Ishikawa (cell line): Measurements from ENCODE around the gene TUBB4B.

Experiments
- CEBPB ChIP-seq: IDR thresholded peaks from 2 replicates; pipeline ENCODE4 v1.6.1; 2012
- CREB1 ChIP-seq: IDR thresholded peaks from 2 replicates; pipeline ENCODE4 v1.6.1; 2012; ENCODE audit warnings: low read depth
- EGR1 ChIP-seq: IDR thresholded peaks from 2 replicates; pipeline ENCODE4 v1.6.1; 2012
- EP300 ChIP-seq: IDR thresholded peaks from 2 replicates; pipeline ENCODE4 v1.6.1; 2012; ENCODE audit warnings: borderline replicate concordance
- FOXM1 ChIP-seq: IDR thresholded peaks from 2 replicates; pipeline ENCODE4 v1.6.1; 2012; ENCODE audit warnings: low read depth, borderline replicate concordance
- MAX ChIP-seq: IDR thresholded peaks from 2 replicates; pipeline ENCODE4 v1.6.1; 2012
- NFIC ChIP-seq: IDR thresholded peaks from 2 replicates; pipeline ENCODE4 v1.6.1; 2012
- RAD21 ChIP-seq: IDR thresholded peaks from 2 replicates; pipeline ENCODE4 v1.6.1; 2012; ENCODE audit warnings: low read depth
- TAF1 ChIP-seq: IDR thresholded peaks from 2 replicates; pipeline ENCODE4 v1.6.1; 2012; ENCODE audit warnings: low read depth, mild to moderate bottlenecking
- TCF12 ChIP-seq: IDR thresholded peaks from 2 replicates; pipeline ENCODE4 v1.6.1; 2012; ENCODE audit warnings: low read depth
- TEAD4 ChIP-seq: IDR thresholded peaks from 2 replicates; pipeline ENCODE4 v1.6.1; 2012
- USF1 ChIP-seq: IDR thresholded peaks from 2 replicates; pipeline ENCODE4 v1.6.1; 2012
- YY1 ChIP-seq: IDR thresholded peaks from 2 replicates; pipeline ENCODE4 v1.6.1; 2012; ENCODE audit warnings: low read depth
- ZBTB7A ChIP-seq: IDR thresholded peaks from 2 replicates; pipeline ENCODE4 v1.6.1; 2012; ENCODE audit warnings: low read depth
- TF ChIP-seq, protein P1 (sequence below): IDR thresholded peaks from 2 replicates; pipeline ENCODE4 v1.6.1; 2012; ENCODE audit warnings: low read depth, mild to moderate bottlenecking

The TUBB4B gene

GRCh38 chr9:137198051-137198901 is 42.8 kb upstream of the TUBB4B start:
- TF ChIP-seq CREB1, result no peak
- TF ChIP-seq RAD21, result no peak
- TF ChIP-seq MAX, result 0 out of 2 replicates have a peak, but pooled peaks have one; percentile 17
- TF ChIP-seq TCF12, result peak; percentile 82
- TF ChIP-seq TEAD4, result peak; percentile 79
- TF ChIP-seq NFIC, result peak; percentile 60
- peak; percentile 83 for TF ChIP-seq USF1

DNA sequence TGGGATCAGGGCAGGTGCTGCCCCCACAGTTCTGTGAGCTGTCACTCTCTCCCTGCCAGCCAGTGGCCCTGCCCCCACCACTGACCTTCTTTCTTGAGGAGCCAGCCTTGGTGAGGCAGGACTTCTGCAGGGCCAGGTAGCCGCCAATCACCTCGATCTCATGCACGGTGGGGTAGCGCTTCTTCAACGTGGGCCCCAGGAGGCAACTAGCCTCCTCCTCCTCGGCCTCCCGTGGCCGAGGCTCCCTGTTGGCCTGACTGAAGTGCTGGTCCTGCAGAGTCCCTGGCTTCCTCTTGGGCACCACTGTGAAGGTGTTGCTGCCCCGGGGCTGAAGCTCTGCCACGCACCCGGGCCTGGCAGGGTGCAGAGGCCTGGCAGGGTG is 42.2 kb upstream of the TUBB4B start:
- no peak for TF ChIP-seq FOXM1

GRCh38 chr9:137199411-137200121 is 41.5 kb upstream of the TUBB4B start:
- TF ChIP-seq USF1 (no peak), NFIC (no peak), EGR1 (no peak), FOXM1 (no peak), TCF12 (no peak), TAF1 (no peak), ZBTB7A (no peak), TEAD4 (no peak), EP300 (no peak), CREB1 (no peak), MAX (no peak), YY1 (no peak)
- TF ChIP-seq, protein P1, sequence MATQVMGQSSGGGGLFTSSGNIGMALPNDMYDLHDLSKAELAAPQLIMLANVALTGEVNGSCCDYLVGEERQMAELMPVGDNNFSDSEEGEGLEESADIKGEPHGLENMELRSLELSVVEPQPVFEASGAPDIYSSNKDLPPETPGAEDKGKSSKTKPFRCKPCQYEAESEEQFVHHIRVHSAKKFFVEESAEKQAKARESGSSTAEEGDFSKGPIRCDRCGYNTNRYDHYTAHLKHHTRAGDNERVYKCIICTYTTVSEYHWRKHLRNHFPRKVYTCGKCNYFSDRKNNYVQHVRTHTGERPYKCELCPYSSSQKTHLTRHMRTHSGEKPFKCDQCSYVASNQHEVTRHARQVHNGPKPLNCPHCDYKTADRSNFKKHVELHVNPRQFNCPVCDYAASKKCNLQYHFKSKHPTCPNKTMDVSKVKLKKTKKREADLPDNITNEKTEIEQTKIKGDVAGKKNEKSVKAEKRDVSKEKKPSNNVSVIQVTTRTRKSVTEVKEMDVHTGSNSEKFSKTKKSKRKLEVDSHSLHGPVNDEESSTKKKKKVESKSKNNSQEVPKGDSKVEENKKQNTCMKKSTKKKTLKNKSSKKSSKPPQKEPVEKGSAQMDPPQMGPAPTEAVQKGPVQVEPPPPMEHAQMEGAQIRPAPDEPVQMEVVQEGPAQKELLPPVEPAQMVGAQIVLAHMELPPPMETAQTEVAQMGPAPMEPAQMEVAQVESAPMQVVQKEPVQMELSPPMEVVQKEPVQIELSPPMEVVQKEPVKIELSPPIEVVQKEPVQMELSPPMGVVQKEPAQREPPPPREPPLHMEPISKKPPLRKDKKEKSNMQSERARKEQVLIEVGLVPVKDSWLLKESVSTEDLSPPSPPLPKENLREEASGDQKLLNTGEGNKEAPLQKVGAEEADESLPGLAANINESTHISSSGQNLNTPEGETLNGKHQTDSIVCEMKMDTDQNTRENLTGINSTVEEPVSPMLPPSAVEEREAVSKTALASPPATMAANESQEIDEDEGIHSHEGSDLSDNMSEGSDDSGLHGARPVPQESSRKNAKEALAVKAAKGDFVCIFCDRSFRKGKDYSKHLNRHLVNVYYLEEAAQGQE, result no peak

GRCh38 chr9:137200311-137201204 is 40.5 kb upstream of the TUBB4B start, which contains the start of gene TPRN:
TSS of gene TPRN (minus strand) at chr9:137200741. CDS start at chr9:137200711, 30 bp downstream.
- TF ChIP-seq, protein P1, result no peak
- peak; percentile 96 for TF ChIP-seq ZBTB7A
- TF ChIP-seq CEBPB, result no peak
- no peak for TF ChIP-seq TEAD4
- TF ChIP-seq EGR1, result no peak
- TF ChIP-seq USF1, result 0 out of 2 replicates have a peak, but pooled peaks have one; percentile 10
- no peak for TF ChIP-seq CREB1
- TF ChIP-seq TAF1, result peak; percentile 79; the same call in 1 of the 2 replicates
- no peak for TF ChIP-seq RAD21
- no peak for TF ChIP-seq TCF12
- no peak for TF ChIP-seq FOXM1
- 0 out of 2 replicates have a peak, but pooled peaks have one; percentile 38 for TF ChIP-seq YY1
- no peak for TF ChIP-seq NFIC
- TF ChIP-seq EP300, result 0 out of 2 replicates have a peak, but pooled peaks have one; percentile 10
- TF ChIP-seq MAX, result peak; percentile 45
